BE2C (cell line): ENCODE measurements around the gene FOXE1.

ENCODE experiments used
- DNase-seq: peaks from one replicate; pipeline ENCODE4 v3.0.0-alpha.2; 2020
- H3K27me3 ChIP-seq: fragments of 250-450 bp; sonication (Bioruptor Pico); 2 replicates; pipeline ENCODE4 v1.5.1; 2020; ENCODE audit warnings: mild to moderate bottlenecking
- H3K36me3 ChIP-seq: fragments of 250-450 bp; sonication (Bioruptor Pico); 2 replicates; pipeline ENCODE4 v1.5.1; 2020; ENCODE audit warnings: mild to moderate bottlenecking
- H3K4me1 ChIP-seq: fragments of 250-450 bp; sonication (Bioruptor Pico); 2 replicates; pipeline ENCODE4 v1.5.1; 2020
- H3K4me3 ChIP-seq: 2 replicates; pipeline ENCODE4 v1.5.1; 2011; ENCODE audit warnings: low read depth, low read length
- H3K9me3 ChIP-seq: fragments of 250-450 bp; sonication (Bioruptor Pico); 2 replicates; pipeline ENCODE4 v1.5.1; 2020
- CTCF ChIP-seq: IDR thresholded peaks from 2 replicates; pipeline ENCODE4 v1.5.1; 2012; ENCODE audit warnings: mild to moderate bottlenecking, low read depth, low read length

FOXE1 gene

GRCh38 chr9:97863314-97863713 lies 10.3 kb downstream of the FOXE1 start:
- TF ChIP-seq CTCF = no peak
- no peaks in the 10 kb centered on the region for H3K9me3 ChIP-seq
- H3K4me1 ChIP-seq = no peaks in the 10 kb centered on the region
- DNase-seq = no peak
- no peaks in the 10 kb centered on the region for H3K36me3 ChIP-seq
- peaks cover 47% of the 10 kb centered on the region for H3K27me3 ChIP-seq
- H3K4me3 ChIP-seq = no peak overlapping the region

GRCh38 chr9:97864396-97864795 lies 11.4 kb downstream of the FOXE1 start:
- no peaks in the 10 kb centered on the region for H3K36me3 ChIP-seq
- no peak for TF ChIP-seq CTCF

GRCh38 chr9:97866300-97866699 lies 13.3 kb downstream of the FOXE1 start:
- no peak for TF ChIP-seq CTCF
- Histone ChIP-seq H3K9me3 (no peaks in the 10 kb centered on the region), H3K27me3 (peaks cover 17% of the 10 kb centered on the region), H3K36me3 (no peaks in the 10 kb centered on the region), H3K4me1 (no peaks in the 10 kb centered on the region), H3K4me3 (no peak overlapping the region)
- DNase-seq = no peak

More at GRCh38 chr9:97864396-97864795, 11.4 kb downstream of the FOXE1 start:
- no peaks in the 10 kb centered on the region for H3K4me1 ChIP-seq
- H3K9me3 ChIP-seq = no peaks in the 10 kb centered on the region
- no peak for DNase-seq
- H3K4me3 ChIP-seq = no peak overlapping the region
- peaks cover 36% of the 10 kb centered on the region for H3K27me3 ChIP-seq

GRCh38 chr9:97866848-97867247 lies 13.8 kb downstream of the FOXE1 start:
- Histone ChIP-seq H3K27me3 (peaks cover 15% of the 10 kb centered on the region), H3K36me3 (no peaks in the 10 kb centered on the region), H3K9me3 (no peaks in the 10 kb centered on the region), H3K4me3 (no peak overlapping the region), H3K4me1 (no peaks in the 10 kb centered on the region)
- DNase-seq = no peak
- TF ChIP-seq CTCF = no peak

GRCh38 chr9:97868859-97869258 lies 15.8 kb downstream of the FOXE1 start:
- H3K27me3 ChIP-seq = peaks cover 6% of the 10 kb centered on the region; the same call in 1 of the 2 replicates
- H3K4me3 ChIP-seq = no peak overlapping the region
- H3K36me3 ChIP-seq = no peaks in the 10 kb centered on the region
- TF ChIP-seq CTCF = no peak
- no peaks in the 10 kb centered on the region for H3K4me1 ChIP-seq
- H3K9me3 ChIP-seq = no peaks in the 10 kb centered on the region
- no peak for DNase-seq

GRCh38 chr9:97873425-97873824 lies 20.4 kb downstream of the FOXE1 start:
- DNase-seq = no peak
- no peaks in the 10 kb centered on the region for H3K9me3 ChIP-seq
- H3K27me3 ChIP-seq = no peaks in the 10 kb centered on the region; the same call in 1 of the 2 replicates
- H3K4me3 ChIP-seq = no peak overlapping the region
- H3K4me1 ChIP-seq = no peaks in the 10 kb centered on the region
- no peaks in the 10 kb centered on the region for H3K36me3 ChIP-seq
- TF ChIP-seq CTCF = no peak
